Chondrocyte (in vitro differentiated cells): Measurements from ENCODE around the gene GNB5. TPM values are rescaled to one million over a fixed set of nuclear protein-coding genes. Genes with fewer than 3 reads are reported as not detected.

Experiments
- DNase-seq: peaks from one replicate; pipeline ENCODE4 v3.0.0; 2021; ENCODE audit warnings: mixed read lengths, low spot score
- H3K27ac Mint-ChIP-seq: one replicate; pipeline ENCODE4 v1.8.0; 2021; ENCODE audit warnings: mild to moderate bottlenecking, moderate library complexity, mixed read lengths; ENCODE audit not compliant: unreplicated experiment
- H3K27me3 Mint-ChIP-seq: 2 replicates; pipeline ENCODE4 v1.8.0; 2021; ENCODE audit warnings: low read depth, mixed read lengths
- H3K36me3 Mint-ChIP-seq: 2 replicates; pipeline ENCODE4 v1.8.0; 2021; ENCODE audit warnings: low read depth, mixed read lengths
- H3K4me1 Mint-ChIP-seq: 2 replicates; pipeline ENCODE4 v1.8.0; 2021; ENCODE audit warnings: low read depth, mild to moderate bottlenecking, mixed read lengths
- H3K4me3 Mint-ChIP-seq: one replicate; pipeline ENCODE4 v1.8.0; 2021; ENCODE audit warnings: mild to moderate bottlenecking, moderate library complexity, mixed read lengths; ENCODE audit not compliant: unreplicated experiment
- H3K9me3 Mint-ChIP-seq: 2 replicates; pipeline ENCODE4 v1.8.0; 2021; ENCODE audit warnings: low read depth, mixed read lengths
- CTCF ChIP-seq: fragments of 200-600 bp; sonication (generic); IDR thresholded peaks from 2 replicates; pipeline ENCODE4 v1.5.0; 2021; ENCODE audit warnings: antibody characterized with exemption, mild to moderate bottlenecking, moderate library complexity
- total RNA-seq: library from RNA; stranded (reverse); gene quantifications from 3 replicates; pipeline ENCODE4 v1.2.1, GENCODE V29; 2021

The GNB5 gene
- total RNA-seq, 1 donor from 2014 or later: 25.7 TPM

DNA sequence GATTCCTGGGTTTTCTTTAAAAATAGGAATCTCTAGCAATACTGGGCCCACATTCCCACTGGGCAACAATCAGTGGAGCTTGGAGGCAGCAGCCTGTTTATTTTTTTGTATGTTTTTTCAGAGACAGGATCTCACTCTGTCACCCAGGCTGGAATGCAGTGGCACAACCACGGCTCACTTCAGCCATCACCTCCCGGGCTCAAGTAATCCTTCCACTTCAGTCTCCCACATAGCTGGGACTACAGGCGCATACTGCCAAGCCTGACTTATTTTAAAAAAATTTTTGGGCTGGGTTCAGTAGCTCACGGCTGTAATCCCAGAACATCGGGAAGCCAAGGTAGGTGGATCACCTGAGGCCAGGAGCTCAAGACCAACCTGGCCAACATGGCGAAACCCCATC, 29.1 kb upstream of the GNB5 start:
- no peak for DNase-seq
- Mint-ChIP-seq H3K27ac (no peak overlapping the region), H3K36me3 (no peaks in the 10 kb centered on the region)

GRCh38 chr15:52218816-52219215, 27.6 kb upstream of the GNB5 start:
- TF ChIP-seq CTCF: no peak
- H3K27ac Mint-ChIP-seq: no peak overlapping the region

More for the DNA sequence above, 29.1 kb upstream of the GNB5 start:
- Mint-ChIP-seq H3K27me3 (no peaks in the 10 kb centered on the region), H3K4me1 (no peaks in the 10 kb centered on the region), H3K4me3 (no peak overlapping the region), H3K9me3 (no peaks in the 10 kb centered on the region)
- no peak for TF ChIP-seq CTCF

DNA sequence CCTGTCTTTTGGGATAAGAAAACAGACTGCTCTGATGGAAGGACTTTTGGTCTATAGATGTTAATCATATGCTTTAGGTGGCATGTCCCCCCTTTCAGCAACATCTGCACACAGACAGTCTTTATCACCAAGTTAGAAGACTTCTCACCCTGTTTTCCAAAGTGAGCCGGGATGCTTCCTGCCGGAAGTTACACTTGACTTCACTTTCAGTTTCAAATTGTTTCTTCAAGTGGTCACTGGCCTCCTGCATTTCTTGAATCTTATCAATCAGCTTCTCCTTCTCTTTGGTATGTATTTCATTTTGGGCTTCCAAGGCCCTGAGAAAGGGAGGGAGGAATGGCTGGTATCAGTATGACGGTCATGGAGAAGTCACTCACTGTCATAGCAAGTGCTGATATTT, 27.2 kb upstream of the GNB5 start:
- Mint-ChIP-seq H3K27me3 (no peaks in the 10 kb centered on the region), H3K27ac (no peak overlapping the region), H3K4me3 (no peak overlapping the region), H3K4me1 (no peaks in the 10 kb centered on the region), H3K9me3 (no peaks in the 10 kb centered on the region), H3K36me3 (peaks cover 3% of the 10 kb centered on the region)
- no peak for DNase-seq
- TF ChIP-seq CTCF: no peak

More at GRCh38 chr15:52218816-52219215, 27.6 kb upstream of the GNB5 start:
- Mint-ChIP-seq H3K9me3 (no peaks in the 10 kb centered on the region), H3K27me3 (no peaks in the 10 kb centered on the region), H3K36me3 (peaks cover under 1% of the 10 kb centered on the region), H3K4me3 (no peak overlapping the region), H3K4me1 (no peaks in the 10 kb centered on the region)
- DNase-seq: no peak

DNA sequence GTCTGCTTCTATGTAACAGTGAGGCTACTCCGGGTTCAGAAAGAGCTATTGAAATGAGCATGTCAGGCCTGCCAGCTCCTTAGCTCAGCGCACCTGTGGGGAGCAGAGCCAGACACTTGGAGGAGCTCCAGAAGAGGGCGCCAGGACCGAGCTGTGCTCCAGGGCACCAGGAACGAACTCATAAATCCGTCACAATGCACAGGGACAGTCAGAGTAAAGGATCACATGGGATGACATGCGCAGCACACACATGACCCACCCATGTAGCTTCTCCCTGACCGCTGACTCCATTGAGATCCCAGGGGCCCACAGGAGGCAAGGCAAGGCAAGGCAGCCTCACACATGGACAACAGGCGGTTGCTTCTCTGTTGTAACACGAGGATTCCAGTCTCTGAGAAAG, 26.0 kb upstream of the GNB5 start:
- H3K4me1 Mint-ChIP-seq: no peaks in the 10 kb centered on the region
- H3K4me3 Mint-ChIP-seq: no peak overlapping the region
- TF ChIP-seq CTCF: peak; percentile 16
- H3K27ac Mint-ChIP-seq: no peak overlapping the region
- H3K9me3 Mint-ChIP-seq: no peaks in the 10 kb centered on the region
- peaks cover 3% of the 10 kb centered on the region for H3K36me3 Mint-ChIP-seq
- no peak for DNase-seq
- no peaks in the 10 kb centered on the region for H3K27me3 Mint-ChIP-seq

GRCh38 chr15:52214553-52214952, 23.4 kb upstream of the GNB5 start:
- no peak overlapping the region for H3K27ac Mint-ChIP-seq
- H3K4me3 Mint-ChIP-seq: no peak overlapping the region
- no peaks in the 10 kb centered on the region for H3K9me3 Mint-ChIP-seq
- peaks cover 3% of the 10 kb centered on the region for H3K36me3 Mint-ChIP-seq
- TF ChIP-seq CTCF: no peak
- H3K27me3 Mint-ChIP-seq: no peaks in the 10 kb centered on the region
- H3K4me1 Mint-ChIP-seq: no peaks in the 10 kb centered on the region
- no peak for DNase-seq
